HG03342 (cell line): ENCODE data around the gene EPHX1.
"Not testable (repeated sequence)": the region's sequence is repeated elsewhere in the genome, so short reads cannot be mapped to it uniquely, and the experiment has no call there.

ENCODE experiments used
- ATAC-seq: cut with Tn5 transposase; IDR thresholded peaks from one replicate; pipeline ENCODE4 v1.9.1; 2021; ENCODE audit warnings: mild to moderate bottlenecking, moderate library complexity; ENCODE audit not compliant: unreplicated experiment

The EPHX1 gene

GRCh38 chr1:225809842-225810578 is at the start of gene EPHX1:
Gene EPHX1 (plus strand): TSS chr1:225810124. CDS start chr1:225828730, 18,606 bp downstream.
- ATAC-seq: peak; percentile 95

DNA sequence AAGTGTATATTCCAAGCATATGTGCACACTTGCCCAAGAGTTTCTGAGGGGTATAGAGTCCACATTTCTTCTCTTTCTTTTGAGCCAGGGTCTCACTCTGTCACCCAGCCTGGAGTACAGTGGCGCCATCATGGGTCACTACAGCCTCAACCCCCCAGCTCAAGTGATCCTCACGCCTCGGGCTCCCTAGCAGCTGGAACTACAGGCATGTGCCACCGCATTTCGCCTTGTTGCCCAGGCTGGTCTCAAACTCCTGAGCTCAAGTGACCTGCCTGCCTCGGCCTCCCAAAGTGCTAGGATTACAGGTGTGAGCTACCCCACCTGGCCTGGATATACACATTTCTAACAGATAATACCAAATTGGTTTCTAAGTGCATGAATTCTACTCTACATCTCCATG is 49.4 kb upstream of the EPHX1 start:
- ATAC-seq: no peak

DNA sequence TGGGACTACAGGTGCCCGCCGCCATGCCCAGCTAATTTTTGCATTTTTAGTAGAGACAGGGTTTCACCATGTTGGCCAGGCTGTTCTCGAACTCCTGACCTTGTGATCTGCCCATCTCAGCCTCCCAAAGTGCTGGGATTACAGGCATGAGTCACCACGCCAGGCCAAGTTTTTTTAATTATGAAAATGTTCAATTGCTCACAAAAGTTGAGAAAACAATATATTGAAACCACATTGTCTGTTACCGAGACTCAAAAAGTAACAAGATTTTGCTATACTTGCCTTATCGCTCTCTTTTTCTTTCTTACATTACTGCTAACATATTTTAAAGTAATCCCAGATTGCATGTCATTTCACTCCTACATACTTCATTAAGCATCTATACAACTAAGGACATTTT is 48.5 kb upstream of the EPHX1 start:
- ATAC-seq: not testable (repeated sequence)

DNA sequence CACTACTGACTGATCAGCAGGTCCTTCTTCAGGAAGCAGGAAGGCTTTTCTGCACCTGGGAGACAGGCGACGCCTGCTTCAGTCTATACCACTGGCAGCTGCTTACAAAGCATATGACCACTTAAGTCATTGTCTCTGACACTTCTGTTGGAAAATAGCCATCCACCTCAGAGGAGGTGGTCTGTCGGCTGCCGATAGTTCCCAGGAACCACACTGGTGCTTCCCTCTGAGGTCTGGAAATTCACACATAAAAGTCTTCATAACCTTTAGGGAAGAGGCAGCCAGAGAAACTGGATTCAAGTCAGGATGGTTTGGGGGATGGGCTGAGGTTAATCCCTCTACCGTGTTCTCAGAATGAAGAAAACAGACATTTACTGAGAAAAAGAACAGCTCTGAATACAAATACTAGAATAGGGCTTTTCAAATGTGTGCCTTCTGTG is 47.9 kb upstream of the EPHX1 start:
- ATAC-seq: no peak

- ATAC-seq: no peak
Measured at GRCh38 chr1:225762444-225762843, 47.5 kb upstream of the EPHX1 start.

DNA sequence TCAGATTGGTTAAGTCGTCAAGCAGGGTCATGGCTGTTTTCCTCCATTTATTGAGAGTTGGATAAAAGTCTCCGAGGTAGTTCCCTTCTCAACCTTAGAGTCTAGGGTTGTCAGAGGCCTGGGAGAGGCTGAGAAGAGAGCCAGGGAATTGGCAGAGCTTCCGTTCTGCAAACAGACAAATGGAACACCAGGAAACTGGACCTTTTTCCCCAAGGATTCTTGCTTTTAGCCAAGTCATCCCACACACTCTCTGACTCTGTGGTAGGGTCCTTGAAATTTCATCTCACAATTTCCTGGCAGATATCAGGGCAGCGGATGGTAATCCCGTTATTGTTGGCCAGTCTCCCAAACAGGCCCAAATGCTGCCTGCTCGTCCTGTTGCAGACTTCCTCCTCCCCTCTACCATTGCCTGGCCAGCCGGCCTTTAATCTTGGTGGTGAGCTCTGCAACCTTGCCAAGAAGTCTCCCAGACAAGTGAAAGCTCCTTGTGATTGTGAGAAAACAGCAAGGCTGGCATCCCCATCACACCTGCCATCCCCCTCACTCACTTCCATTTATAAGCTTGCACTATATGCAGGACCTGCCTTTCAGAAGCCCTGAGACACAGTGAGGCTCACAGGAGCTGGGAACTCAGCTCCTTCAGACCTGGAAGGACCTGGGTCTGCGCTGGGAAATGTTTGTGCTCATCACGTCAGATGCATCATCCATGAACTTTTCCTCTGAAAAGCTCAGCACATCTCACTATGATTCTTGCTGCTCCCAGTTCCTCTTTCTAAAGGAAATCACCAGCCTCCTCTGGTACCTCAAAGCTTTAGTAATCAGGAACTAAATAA is 46.0 kb upstream of the EPHX1 start:
- ATAC-seq: no peak

GRCh38 chr1:225765982-225766674 is 43.8 kb upstream of the EPHX1 start:
- no peak for ATAC-seq

- ATAC-seq: no peak
Measured at GRCh38 chr1:225766967-225767633, 42.8 kb upstream of the EPHX1 start.

GRCh38 chr1:225767634-225768540 is 42.0 kb upstream of the EPHX1 start:
- ATAC-seq: no peak

GRCh38 chr1:225768662-225769426 is 41.1 kb upstream of the EPHX1 start:
- ATAC-seq: no peak

- ATAC-seq: no peak
Measured at GRCh38 chr1:225769687-225770086, 40.2 kb upstream of the EPHX1 start.

DNA sequence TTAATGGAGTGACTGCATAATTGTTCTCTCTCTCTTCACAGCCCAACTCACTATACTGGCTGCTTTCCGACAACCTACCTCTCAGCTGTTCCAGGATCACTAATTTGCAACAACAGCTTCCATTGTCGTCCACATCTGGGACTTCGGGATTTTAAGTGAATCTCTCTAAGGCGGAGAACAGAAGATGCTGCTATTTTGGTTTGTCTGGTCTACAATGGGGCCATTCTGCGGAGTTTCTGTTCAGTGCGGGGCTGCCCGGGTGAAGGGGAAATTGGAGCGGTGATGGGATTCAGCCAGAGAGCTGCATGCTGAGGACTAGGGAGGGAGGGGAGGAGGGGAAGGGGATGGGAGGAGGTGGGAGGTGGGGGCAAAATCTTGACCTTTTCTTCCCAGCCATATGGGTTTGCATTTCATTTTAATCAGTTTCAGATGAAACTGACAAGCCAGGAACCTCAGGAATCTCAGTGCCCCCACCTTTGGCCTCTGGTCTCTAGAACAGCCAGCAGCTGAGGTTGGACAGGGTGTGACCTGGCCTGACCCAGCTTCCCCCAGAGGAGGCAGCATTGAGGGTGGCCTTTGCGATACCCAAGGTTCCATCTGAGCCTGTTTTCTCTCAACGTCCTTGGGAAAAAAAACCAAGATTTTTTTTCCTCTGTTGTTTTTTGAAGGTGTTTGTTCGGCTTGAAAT is 39.2 kb upstream of the EPHX1 start:
- no peak for ATAC-seq

DNA sequence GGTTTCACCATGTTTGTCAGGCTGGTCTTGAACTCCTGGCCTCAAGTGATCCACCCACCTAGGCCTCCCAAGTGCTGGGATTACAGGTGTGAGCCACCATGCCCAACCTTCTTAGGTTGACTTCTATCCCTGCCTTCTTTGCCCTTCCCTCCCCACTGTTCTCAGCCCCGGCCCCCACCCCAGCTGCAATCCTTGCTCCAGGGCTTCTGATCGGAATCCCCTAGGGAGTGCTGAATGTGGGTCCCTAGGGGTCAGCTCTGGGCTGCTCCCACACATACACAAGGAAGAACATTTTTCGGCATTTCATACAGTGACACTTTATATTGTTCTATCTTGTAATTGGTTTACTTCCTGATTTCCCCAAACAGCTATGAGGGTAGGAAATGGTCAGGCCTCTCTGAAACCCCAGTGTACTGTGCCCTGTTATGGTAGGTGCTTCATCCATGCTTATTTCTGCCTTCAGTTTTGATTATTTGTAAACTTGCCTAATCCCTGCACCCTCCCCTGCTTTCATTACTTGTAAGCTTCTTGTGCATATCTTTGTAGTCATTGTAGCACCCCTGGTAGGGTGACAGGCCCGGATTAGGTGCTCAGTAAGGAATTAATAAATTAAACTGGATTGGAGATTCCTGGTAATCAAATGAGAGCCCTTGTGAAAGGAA is 38.1 kb upstream of the EPHX1 start:
- ATAC-seq: no peak

DNA sequence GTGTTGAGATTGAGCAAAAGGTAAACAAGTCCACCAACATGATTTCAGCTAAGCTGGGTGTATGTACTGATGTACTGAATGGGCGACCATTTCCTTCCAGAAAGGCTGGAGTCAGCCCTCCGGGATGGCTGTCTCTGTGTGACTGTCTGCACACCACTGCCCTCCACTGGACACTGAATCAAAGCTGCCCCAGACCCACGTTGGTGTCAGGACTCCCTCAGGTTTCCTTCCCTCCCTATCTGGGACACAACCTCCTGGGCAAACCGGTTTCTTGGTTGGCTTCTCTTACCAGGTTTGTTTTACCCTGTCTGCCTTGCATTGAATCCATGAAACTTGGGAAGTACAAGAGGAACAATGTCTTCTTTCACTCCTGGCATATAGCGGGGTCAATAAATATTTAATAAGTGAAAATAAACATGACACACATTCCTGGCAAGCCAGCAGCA is 37.6 kb upstream of the EPHX1 start:
- peak; percentile 61 for ATAC-seq

DNA sequence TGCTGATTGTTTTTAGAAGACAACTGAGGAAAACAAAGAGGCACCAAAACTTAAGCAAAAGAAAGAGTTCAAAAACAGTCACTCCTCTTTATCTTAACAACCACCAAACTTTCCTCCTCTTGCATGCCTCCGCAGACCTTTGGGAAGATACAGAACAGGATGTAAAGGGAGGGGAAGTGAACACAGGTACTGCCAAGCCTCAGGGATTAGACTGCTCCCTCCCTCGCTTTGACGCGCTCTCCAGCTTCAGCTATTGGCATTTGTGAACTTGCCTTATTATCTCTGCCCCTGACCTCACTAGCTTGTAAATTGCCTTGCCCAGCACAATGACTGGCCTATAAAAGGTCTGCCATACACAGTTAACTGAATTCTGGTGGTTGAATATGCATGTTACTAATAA is 37.1 kb upstream of the EPHX1 start:
- ATAC-seq: no peak

- no peak for ATAC-seq
Measured at GRCh38 chr1:225774281-225775147, 35.4 kb upstream of the EPHX1 start.

DNA sequence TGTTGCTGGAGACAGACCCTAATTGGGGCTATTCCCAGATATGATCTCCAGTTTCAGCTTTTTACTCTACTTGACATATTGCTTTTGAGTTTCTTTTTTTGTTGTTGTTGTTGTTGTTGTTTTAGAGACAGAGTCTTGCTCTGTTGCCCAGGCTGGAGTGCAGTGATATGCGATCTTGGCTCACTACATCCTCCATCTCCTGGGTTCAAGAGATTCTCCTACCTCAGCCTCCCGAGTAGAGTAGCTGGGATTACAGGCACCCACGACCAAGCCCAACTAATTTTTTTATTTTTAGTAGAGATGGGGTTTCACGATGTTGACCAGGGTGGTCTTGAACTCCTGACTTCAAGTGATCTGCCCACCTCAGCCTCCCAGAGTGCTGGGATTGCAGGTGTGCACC is 33.6 kb upstream of the EPHX1 start:
- no peak for ATAC-seq
